Glutamatergic neuron (in vitro differentiated cells): ENCODE data around the gene OXTR. TPM values are rescaled to one million over a fixed set of nuclear protein-coding genes. Genes with fewer than 3 reads are reported as not detected.

Experiments
- DNase-seq: peaks from one replicate; pipeline ENCODE4 v3.0.0; 2022
- H3K27ac Mint-ChIP-seq: one replicate; pipeline ENCODE4 v1.8.0; 2020; ENCODE audit warnings: mild to moderate bottlenecking, mixed read lengths, inconsistent platforms; ENCODE audit not compliant: unreplicated experiment
- H3K27me3 Mint-ChIP-seq: one replicate; pipeline ENCODE4 v1.8.0; 2020; ENCODE audit warnings: mild to moderate bottlenecking, moderate library complexity, mixed read lengths, inconsistent platforms; ENCODE audit not compliant: unreplicated experiment
- H3K36me3 Mint-ChIP-seq: one replicate; pipeline ENCODE4 v1.8.0; 2020; ENCODE audit warnings: mild to moderate bottlenecking, mixed read lengths, inconsistent platforms; ENCODE audit not compliant: unreplicated experiment
- H3K4me1 Mint-ChIP-seq: one replicate; pipeline ENCODE4 v1.8.0; 2020; ENCODE audit warnings: mild to moderate bottlenecking, low read depth, mixed read lengths, inconsistent platforms; ENCODE audit not compliant: unreplicated experiment
- H3K4me3 Mint-ChIP-seq: one replicate; pipeline ENCODE4 v1.8.0; 2020; ENCODE audit warnings: mild to moderate bottlenecking, mixed read lengths, inconsistent platforms; ENCODE audit not compliant: unreplicated experiment
- H3K9me3 Mint-ChIP-seq: one replicate; pipeline ENCODE4 v1.8.0; 2020; ENCODE audit warnings: mild to moderate bottlenecking, moderate library complexity, mixed read lengths, inconsistent platforms; ENCODE audit not compliant: unreplicated experiment
- CTCF ChIP-seq: fragments of 200-600 bp; sonication (generic); IDR thresholded peaks from one replicate; pipeline ENCODE4 v1.5.0; 2021; ENCODE audit not compliant: partially characterized antibody, unreplicated experiment
- total RNA-seq: library from RNA; stranded (reverse); fragmentation: NEBNext Ultra II Directional; extraction: Animal tissue kit (Norgen Biotek cat#: 25700); gene quantifications from one replicate; pipeline ENCODE4 v1.2.1, GENCODE V29; 2021; ENCODE audit not compliant: unreplicated experiment

The OXTR gene
- total RNA-seq, 1 donor from 2014 or later, result 4.0 TPM

- no peak for DNase-seq
- Mint-ChIP-seq H3K9me3 (peaks cover 4% of the 10 kb centered on the region), H3K27ac (no peak overlapping the region), H3K4me1 (peaks cover 19% of the 10 kb centered on the region), H3K27me3 (peaks cover 2% of the 10 kb centered on the region), H3K36me3 (peaks cover 10% of the 10 kb centered on the region), H3K4me3 (no peak overlapping the region)
- TF ChIP-seq CTCF, result no peak
Measured at GRCh38 chr3:8743911-8744310, 25.5 kb downstream of the OXTR start.

GRCh38 chr3:8743021-8743601, 26.3 kb downstream of the OXTR start:
- DNase-seq, result no peak
- peaks cover 4% of the 10 kb centered on the region for H3K9me3 Mint-ChIP-seq
- H3K27me3 Mint-ChIP-seq, result peaks cover 2% of the 10 kb centered on the region
- no peak overlapping the region for H3K27ac Mint-ChIP-seq
- no peak overlapping the region for H3K4me3 Mint-ChIP-seq
- no peak for TF ChIP-seq CTCF
- peaks cover 10% of the 10 kb centered on the region for H3K36me3 Mint-ChIP-seq
- H3K4me1 Mint-ChIP-seq, result peaks cover 19% of the 10 kb centered on the region

GRCh38 chr3:8741581-8742261, 27.7 kb downstream of the OXTR start:
- Mint-ChIP-seq H3K27ac (peak overlapping the region; percentile 56), H3K4me1 (peaks cover 19% of the 10 kb centered on the region), H3K4me3 (peak overlapping the region; percentile 71), H3K9me3 (peaks cover 4% of the 10 kb centered on the region), H3K36me3 (peaks cover 2% of the 10 kb centered on the region), H3K27me3 (peaks cover 2% of the 10 kb centered on the region)
- TF ChIP-seq CTCF, result no peak
- no peak for DNase-seq

GRCh38 chr3:8739757-8740504, 29.5 kb downstream of the OXTR start:
- no peak for TF ChIP-seq CTCF
- H3K4me3 Mint-ChIP-seq, result no peak overlapping the region
- H3K27me3 Mint-ChIP-seq, result peaks cover 2% of the 10 kb centered on the region
- no peak for DNase-seq
- peak overlapping the region; percentile 7 for H3K27ac Mint-ChIP-seq
- H3K4me1 Mint-ChIP-seq, result peaks cover 19% of the 10 kb centered on the region
- H3K9me3 Mint-ChIP-seq, result peaks cover 4% of the 10 kb centered on the region
- no peaks in the 10 kb centered on the region for H3K36me3 Mint-ChIP-seq

GRCh38 chr3:8738639-8739038, 30.8 kb downstream of the OXTR start:
- peaks cover 20% of the 10 kb centered on the region for H3K4me1 Mint-ChIP-seq
- H3K4me3 Mint-ChIP-seq, result no peak overlapping the region
- no peaks in the 10 kb centered on the region for H3K36me3 Mint-ChIP-seq
- H3K9me3 Mint-ChIP-seq, result peaks cover 4% of the 10 kb centered on the region
- TF ChIP-seq CTCF, result no peak
- H3K27ac Mint-ChIP-seq, result no peak overlapping the region
- peaks cover 2% of the 10 kb centered on the region for H3K27me3 Mint-ChIP-seq
- DNase-seq, result no peak
